ENCODE data around the gene PACSIN3.

GRCh38 chr11:47147250-47147649, 39.0 kb downstream of the PACSIN3 start:
- TF ChIP-seq CTCF (conservative IDR thresholded peaks at IDR 0.05) = no peak
- no peak for TF ChIP-seq EZH2 (IDR thresholded peaks at IDR 0.05; ENCODE audit: low read depth)
